Measurements from ENCODE around the gene SPATA32.

SPATA32 gene

DNA sequence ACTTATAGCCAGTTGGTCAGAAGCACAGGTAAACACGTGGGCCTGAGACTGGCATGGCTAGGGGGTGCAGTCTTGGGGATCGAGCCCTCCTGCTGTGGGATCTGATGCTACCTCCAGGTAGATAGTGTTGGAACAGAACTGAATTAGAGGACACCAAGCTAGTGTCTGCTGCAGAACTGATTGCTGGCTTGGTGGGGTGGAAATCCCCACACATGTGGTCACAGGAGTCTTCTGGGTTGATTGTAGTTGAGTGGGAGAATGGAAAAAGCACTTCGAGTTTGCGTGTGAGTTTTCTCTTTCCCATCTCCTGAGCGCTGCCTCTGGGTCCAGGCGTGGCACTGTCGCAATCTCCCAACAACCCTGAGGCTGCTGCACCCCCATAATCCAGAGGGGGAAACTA, 8.0 kb upstream of the SPATA32 start:
- TF ChIP-seq, protein P1, sequence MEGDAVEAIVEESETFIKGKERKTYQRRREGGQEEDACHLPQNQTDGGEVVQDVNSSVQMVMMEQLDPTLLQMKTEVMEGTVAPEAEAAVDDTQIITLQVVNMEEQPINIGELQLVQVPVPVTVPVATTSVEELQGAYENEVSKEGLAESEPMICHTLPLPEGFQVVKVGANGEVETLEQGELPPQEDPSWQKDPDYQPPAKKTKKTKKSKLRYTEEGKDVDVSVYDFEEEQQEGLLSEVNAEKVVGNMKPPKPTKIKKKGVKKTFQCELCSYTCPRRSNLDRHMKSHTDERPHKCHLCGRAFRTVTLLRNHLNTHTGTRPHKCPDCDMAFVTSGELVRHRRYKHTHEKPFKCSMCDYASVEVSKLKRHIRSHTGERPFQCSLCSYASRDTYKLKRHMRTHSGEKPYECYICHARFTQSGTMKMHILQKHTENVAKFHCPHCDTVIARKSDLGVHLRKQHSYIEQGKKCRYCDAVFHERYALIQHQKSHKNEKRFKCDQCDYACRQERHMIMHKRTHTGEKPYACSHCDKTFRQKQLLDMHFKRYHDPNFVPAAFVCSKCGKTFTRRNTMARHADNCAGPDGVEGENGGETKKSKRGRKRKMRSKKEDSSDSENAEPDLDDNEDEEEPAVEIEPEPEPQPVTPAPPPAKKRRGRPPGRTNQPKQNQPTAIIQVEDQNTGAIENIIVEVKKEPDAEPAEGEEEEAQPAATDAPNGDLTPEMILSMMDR (IDR thresholded peaks at IDR 0.05; ENCODE audit: control extremely low read depth, extremely low read depth, low read depth, missing control alignments): no peak
- ChIA-PET CTCF (interaction anchor here (0.9 to 28.2 kb wide), 8 partner anchors 15 to 120 kb away, joined by 3 to 497 read pairs (median 5); no protein-coding TSS in a partner anchor), POLR2A (no interaction called here)
- no peak for DNase-seq (ENCODE audit: extremely low spot score)

DNA sequence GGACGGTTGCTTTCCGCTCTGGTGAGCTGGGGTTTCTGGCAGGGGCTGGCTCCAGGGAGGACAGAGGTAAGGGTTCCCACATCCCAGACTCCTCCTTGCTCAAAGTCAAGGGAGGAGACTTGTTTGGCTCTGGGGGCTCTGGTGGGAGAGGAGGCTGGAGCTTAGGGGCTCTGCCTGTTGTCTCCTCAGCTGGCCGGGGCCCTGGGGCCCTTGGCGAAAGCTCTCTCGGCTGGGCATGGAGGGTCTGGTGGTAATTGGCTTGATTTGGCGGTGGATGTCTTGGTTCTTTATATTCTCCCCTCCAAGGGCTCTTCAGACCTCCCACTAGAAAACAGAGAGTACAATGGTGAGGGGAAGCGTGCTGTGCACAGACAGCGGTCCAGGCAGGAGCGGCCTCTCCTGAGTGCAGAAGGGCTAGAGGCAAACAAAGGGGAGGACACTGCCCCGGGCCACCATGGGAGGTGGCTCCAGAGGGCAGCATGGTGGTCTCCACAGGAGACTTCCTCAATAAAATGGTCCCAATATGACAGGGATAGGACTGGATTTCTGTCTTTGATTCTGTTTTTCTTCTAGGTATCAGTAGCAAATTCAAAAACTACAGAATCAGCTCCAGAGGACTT, 5.7 kb upstream of the SPATA32 start:
- ChIA-PET CTCF (interaction anchor here (1.0 to 5.7 kb wide), 6 partner anchors 9 to 160 kb away, joined by 3 to 26 read pairs (median 10); partner anchors contain the start of gene ACBD4), POLR2A (no interaction called here)
- TF ChIP-seq, protein P1 (IDR thresholded peaks at IDR 0.05; ENCODE audit: control extremely low read depth, extremely low read depth, low read depth, missing control alignments): no peak
- DNase-seq (ENCODE audit: extremely low spot score): no peak

DNA sequence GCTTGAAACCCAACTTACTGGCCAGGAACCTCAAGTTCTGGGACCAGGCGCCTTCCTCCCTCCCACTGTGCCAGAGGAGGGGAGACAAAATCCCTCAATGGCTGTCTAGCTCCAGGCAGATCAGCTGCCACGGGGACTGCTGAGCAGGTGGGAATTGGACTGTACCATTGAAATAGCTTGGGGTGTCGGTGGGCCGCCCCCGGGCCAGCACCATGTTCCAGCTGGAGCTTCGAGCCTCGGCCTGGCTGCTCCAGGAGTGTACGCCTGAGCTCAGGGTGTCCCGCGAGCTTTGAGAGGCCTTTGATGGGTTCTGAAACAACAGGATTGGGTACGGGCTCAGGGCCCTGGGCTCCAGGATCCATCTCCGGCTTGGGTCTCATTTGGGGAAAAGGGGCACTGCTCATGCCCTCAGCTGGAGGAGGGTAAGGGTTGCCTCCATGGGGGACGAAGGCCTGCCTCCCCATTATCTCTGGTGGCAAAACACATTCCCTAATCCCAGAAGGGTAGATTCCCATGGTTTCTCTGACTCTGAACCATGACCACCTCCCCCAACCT, 4.6 kb upstream of the SPATA32 start:
- DNase-seq (ENCODE audit: extremely low spot score): no peak
- CTCF ChIA-PET: interaction anchor here (1.4 to 5.7 kb wide), 8 partner anchors 10 to 131 kb away, joined by 3 to 26 read pairs (median 8); partner anchors contain the start of gene ACBD4
- POLR2A ChIA-PET: no interaction called here
- TF ChIP-seq, protein P1 (IDR thresholded peaks at IDR 0.05; ENCODE audit: control extremely low read depth, extremely low read depth, low read depth, missing control alignments): no peak

DNA sequence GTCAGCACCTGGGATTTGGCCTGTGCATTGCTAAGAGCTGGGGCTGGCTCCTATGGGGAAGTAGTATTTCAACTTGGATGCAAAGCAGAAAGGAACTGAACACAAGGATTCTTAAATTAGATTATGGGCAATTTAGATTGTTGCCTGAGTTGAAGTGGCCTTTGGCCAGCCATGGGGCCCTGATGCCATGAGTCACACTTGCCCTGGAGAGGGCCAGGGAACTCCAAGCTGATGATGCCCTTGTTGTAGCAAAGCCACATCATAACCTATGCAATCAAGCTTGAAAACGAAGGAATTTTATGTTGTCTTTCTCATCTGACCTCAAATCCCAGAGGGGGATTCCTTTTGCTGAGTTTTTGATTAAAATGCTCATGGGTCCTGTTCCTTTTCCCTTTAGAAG, 3.9 kb upstream of the SPATA32 start:
- TF ChIP-seq, protein P1 (IDR thresholded peaks at IDR 0.05; ENCODE audit: control extremely low read depth, extremely low read depth, low read depth, missing control alignments): no peak
- ChIA-PET POLR2A (no interaction called here), CTCF (interaction anchor here (1.0 to 5.7 kb wide), 8 partner anchors 10 to 127 kb away, joined by 3 to 26 read pairs (median 8); no protein-coding TSS in a partner anchor)
- DNase-seq (ENCODE audit: extremely low spot score): no peak

DNA sequence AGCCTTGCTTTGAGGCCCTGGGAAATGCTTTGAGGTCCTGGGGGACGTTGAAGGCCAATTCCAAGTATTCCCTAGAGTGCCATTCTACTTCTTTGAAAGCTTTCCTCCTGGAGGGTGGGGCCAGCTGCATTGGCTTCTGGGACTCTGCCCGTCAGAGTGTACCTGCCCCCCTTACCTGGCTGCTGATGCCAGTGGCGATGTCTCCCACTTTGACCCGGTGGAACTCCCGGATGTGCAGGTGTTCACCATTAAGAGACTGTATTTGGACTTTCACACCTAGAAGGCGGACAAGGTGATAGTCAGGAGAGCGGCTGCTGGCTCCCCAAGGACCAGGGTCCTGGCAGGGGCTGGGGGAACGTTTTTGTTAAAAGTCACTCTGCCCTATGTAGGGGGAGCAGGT, 3.1 kb upstream of the SPATA32 start:
- TF ChIP-seq, protein P1 (IDR thresholded peaks at IDR 0.05; ENCODE audit: control extremely low read depth, extremely low read depth, low read depth, missing control alignments): no peak
- CTCF ChIA-PET: interaction anchor here (1.0 to 5.7 kb wide), 9 partner anchors 9 to 128 kb away, joined by 3 to 26 read pairs (median 10); no protein-coding TSS in a partner anchor
- POLR2A ChIA-PET: no interaction called here
- DNase-seq (ENCODE audit: extremely low spot score): no peak

DNA sequence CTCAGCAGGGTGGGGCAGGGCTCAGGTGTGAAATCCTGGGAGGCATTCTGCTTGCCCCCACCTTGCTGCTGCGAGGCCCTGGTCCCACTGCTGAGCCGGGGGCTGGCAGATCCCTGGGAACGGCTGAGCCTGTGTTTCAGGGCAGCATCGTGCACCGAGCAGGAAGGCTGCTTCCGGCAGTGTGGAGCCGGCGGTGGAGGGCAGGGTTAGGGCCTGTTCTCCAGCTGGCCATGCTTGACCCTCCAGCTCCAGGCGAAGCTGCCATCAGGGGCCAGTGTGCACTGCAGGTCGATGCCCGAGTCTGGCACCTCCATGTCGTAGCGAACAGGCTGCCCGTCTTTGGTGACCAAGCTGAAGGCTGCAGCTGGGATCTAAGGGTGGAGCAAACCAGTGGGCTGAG, 2.5 kb upstream of the SPATA32 start:
- ChIA-PET CTCF (interaction anchor here (1.0 to 5.7 kb wide), 4 partner anchors 8 to 123 kb away, joined by 3 to 22 read pairs (median 16); no protein-coding TSS in a partner anchor), POLR2A (no interaction called here)
- no peak for DNase-seq (ENCODE audit: extremely low spot score)
- TF ChIP-seq, protein P1 (IDR thresholded peaks at IDR 0.05; ENCODE audit: control extremely low read depth, extremely low read depth, low read depth, missing control alignments): no peak
